Measurements from ENCODE around the gene ENPP7. TPM values are rescaled to one million over a fixed set of nuclear protein-coding genes. Genes with fewer than 3 reads are reported as not detected.

ENPP7 gene
- total RNA-seq, 1 donor from 2014 or later = not detected

GRCh38 chr17:79778504-79779083 lies 47.9 kb downstream of the ENPP7 start:
- no peak for DNase-seq

- no peak for DNase-seq
These were observed 48.4 kb downstream of the ENPP7 start for GRCh38 chr17:79779084-79779529.

DNA sequence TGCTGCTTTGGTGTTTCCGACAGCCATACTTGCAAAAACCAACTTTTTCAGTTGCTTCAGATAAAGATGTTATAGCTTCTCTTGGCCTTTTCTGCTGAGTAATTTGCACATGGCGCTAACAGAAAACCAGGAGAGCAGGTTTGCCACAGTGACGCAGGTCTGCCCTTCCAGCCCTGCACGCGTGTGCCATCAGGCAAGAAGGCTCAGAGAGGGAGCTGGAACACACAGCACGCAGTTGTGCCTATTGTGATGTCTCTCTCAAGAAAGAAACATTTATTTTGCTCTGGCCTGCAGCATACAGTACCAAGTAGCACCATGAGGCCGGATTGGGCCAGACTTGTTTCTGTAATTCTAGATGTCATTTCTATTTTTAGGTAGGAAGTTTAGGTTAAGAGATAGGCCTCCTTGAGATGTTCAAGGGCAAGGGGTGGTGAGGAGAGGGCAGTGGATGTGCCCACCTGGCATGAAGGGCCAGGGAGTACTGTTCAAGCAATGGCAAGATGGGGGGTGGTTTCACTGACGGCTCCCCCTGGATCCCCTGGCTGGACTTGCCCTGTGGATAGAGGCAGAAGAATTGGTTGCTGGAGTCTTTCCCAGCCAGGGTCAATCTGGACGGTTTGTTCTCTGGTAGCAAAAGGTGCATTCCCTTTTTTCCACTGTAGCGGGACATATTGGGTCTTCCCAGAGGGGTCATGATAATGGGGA lies 49.1 kb downstream of the ENPP7 start:
- no peak for DNase-seq

DNA sequence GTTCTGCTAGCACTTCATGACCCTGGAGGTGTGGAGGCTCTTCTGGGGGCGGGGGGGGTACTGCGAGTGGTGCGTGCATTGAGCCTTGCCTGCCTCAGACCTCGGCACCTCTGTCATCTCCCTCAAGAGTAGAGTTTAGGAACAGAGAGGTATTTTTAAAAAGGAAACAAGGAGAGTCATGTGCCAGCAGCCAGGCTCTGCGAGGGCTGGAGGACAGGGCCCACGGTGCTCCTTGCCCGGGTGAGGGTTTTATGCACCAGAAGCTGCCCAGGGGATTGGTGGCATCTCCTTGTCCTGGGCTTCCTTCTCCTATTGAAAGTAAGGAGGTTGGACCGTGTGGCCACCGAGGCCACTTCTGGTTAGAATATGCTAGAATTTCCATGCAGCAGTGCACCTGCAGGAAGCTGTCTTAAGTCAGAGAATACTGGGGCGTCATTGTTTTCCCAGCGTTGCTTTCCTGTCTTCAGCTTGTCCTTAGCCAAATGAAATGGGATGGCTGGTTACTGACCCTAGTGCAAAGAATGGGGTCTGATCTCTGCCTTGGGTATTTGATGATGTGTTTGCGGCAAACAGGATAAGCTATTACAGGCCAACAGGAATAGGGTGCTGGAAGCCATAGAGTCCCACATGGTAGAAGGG lies 50.4 kb downstream of the ENPP7 start:
- DNase-seq = no peak

DNA sequence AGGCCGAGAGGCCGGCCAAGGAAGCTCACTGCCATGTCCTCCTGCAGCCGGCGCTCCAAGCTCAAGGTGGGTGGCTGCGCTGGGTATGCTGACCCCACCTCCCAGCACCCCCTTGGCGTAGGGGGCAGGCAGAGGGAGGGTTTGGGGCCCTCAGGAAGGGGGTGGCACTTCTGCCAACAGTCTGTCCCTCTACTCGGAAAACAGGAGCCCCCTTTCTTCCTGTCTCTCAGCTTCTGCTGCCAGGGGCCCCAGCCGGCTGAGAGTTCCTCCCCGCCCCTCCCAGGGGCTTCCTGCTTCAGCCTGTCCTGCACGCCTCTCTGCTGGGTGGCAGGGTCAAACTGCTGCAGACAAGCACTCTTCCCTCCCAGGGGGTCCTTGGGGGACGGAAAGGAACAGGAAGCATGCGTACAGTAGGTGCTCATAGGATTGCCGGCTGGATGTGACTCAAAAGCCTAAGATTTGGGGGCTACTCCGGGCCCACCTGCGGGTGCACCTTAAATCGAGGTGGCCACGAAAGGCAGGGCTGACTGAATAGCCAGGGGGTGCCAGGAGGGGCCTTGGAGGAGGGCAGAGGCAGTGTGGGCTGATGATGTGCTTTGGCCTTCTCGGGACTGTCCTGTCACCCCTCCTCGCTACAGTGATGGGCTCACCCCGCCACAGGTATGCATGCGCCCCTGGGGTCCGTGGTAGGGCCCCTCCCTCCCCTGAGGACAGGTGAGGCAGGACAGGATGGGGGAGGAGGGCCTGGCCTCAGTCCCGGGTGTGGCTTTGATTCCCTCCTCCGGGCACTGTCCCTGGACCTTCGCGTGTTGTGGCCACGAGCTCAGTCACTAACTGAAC lies 51.2 kb downstream of the ENPP7 start:
- no peak for DNase-seq

DNA sequence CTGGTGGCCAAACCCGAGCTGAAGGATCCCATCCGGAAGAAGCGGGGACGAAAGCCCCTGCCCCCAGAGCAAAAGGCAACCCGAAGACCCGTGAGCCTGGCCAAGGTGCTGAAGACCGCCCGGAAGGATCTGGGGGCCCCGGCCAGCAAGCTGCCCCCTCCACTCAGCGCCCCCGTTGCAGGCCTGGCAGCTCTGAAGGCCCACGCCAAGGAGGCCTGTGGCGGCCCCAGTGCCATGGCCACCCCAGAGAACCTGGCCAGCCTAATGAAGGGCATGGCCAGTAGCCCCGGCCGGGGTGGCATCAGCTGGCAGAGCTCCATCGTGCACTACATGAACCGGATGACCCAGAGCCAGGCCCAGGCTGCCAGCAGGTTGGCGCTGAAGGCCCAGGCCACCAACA lies 53.1 kb downstream of the ENPP7 start:
- no peak for DNase-seq

GRCh38 chr17:79784353-79785016 lies 53.7 kb downstream of the ENPP7 start:
- no peak for DNase-seq

- DNase-seq = no peak
These were observed 54.5 kb downstream of the ENPP7 start for GRCh38 chr17:79785017-79785899.

DNA sequence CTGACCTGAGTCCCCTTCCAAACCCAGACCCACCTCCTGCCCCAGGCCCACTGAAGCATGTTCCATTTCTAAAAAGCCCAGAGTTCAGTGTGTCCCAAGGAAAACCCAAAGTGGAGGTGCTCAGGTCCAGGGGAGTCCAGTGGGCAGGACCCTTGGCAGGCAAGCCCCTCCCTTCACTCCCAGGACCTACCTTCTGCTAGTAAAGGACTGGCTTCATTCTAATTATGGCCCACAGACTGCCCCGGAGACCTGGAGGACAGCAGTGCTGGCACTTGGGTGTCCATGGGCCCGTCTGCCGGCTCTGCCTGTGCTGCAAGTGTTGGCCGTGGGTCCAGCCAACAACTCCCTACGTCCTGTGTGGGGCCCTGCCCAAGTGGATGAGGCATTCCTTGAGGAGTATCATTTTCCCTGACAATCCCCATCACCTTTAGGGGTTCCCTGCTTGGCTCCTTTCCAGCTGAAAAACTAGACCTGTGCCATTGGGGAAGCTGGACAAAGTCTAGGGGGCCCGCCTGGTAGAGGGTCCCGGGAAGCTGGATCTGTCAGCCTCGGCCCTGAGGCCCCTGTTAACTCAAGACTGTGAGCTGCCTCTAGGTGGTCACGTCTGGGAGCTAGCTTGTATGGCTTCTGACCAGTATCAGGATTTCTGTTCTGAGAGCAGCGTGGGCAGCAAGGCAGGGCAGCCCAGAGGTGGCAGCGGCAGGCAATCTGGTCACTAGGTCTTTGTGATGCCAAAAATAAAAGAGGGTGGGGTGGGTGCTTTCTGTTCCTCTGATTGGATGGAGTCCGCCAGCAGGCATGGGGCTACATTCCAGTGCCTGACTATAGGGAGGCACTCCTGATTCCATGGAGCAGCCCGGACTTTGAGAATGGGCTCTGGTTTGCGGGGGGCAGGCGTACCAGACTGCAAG lies 55.4 kb downstream of the ENPP7 start:
- no peak for DNase-seq

GRCh38 chr17:79786930-79787643 lies 56.3 kb downstream of the ENPP7 start:
- DNase-seq = no peak

- no peak for DNase-seq
These were observed 57.7 kb downstream of the ENPP7 start for GRCh38 chr17:79788455-79788854.

- DNase-seq = no peak
These were observed 58.5 kb downstream of the ENPP7 start for GRCh38 chr17:79788989-79789942.

GRCh38 chr17:79789943-79790804 lies 59.4 kb downstream of the ENPP7 start:
- no peak for DNase-seq

GRCh38 chr17:79790805-79791734 lies 60.3 kb downstream of the ENPP7 start:
- DNase-seq = no peak

GRCh38 chr17:79791735-79792161 lies 61.0 kb downstream of the ENPP7 start:
- no peak for DNase-seq

Data from occipital lobe (tissue), 2 donors.